GM12801 (cell line): Measurements from ENCODE around the gene P3H2.

Source experiments
- TF ChIP-seq, protein P1 (sequence below): IDR thresholded peaks from one replicate; pipeline ENCODE4 v1.5.1; 2011; ENCODE audit warnings: control low read depth; ENCODE audit not compliant: insufficient read length; ENCODE audit errors: extremely low read depth

The P3H2 gene

DNA sequence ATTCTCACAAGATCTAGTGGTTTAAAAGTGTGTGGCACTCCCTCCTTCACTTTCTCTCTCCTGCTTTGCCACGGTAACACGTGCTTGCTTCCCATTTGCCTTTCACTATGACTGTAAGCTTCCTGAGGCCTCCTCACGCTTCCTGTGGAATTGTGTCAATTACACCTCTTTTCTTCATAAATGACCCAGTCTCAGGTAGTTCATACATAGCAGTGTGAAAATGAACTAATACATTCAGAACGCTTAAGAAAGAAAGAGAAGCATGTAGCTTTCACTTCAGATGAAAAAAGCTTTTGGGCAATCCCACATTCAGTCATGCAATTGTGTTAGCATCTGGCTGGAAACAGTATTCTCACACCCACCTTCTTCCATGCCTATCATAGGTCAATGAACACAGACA, 24.4 kb downstream of the P3H2 start:
- TF ChIP-seq, protein P1, sequence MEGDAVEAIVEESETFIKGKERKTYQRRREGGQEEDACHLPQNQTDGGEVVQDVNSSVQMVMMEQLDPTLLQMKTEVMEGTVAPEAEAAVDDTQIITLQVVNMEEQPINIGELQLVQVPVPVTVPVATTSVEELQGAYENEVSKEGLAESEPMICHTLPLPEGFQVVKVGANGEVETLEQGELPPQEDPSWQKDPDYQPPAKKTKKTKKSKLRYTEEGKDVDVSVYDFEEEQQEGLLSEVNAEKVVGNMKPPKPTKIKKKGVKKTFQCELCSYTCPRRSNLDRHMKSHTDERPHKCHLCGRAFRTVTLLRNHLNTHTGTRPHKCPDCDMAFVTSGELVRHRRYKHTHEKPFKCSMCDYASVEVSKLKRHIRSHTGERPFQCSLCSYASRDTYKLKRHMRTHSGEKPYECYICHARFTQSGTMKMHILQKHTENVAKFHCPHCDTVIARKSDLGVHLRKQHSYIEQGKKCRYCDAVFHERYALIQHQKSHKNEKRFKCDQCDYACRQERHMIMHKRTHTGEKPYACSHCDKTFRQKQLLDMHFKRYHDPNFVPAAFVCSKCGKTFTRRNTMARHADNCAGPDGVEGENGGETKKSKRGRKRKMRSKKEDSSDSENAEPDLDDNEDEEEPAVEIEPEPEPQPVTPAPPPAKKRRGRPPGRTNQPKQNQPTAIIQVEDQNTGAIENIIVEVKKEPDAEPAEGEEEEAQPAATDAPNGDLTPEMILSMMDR = no peak

DNA sequence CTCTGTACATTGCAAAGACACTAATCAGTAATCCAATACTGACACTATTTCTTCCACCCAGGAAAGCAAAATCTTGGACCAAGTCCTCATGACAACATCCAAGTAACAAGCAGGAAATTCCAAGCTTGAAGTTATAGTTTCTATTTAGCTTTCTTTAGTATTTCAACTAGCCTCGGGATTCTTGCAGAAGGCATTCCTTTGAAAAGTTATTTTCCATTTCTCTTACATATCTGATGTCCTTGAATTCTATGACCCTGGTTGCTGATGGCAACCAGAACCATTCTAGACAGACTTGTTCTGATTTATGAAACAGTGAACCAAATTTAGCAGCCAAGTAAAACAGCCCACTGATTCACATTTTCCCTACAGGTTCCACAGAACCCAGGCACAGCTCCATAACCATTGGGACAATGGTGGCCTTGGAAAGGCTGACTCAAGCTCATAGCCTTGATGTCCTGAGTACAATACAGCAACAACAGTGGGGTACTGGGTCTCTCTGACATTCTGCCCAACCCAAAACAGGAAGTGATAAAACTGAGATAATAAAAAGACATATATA, 26.5 kb downstream of the P3H2 start:
- TF ChIP-seq, protein P1 = no peak

DNA sequence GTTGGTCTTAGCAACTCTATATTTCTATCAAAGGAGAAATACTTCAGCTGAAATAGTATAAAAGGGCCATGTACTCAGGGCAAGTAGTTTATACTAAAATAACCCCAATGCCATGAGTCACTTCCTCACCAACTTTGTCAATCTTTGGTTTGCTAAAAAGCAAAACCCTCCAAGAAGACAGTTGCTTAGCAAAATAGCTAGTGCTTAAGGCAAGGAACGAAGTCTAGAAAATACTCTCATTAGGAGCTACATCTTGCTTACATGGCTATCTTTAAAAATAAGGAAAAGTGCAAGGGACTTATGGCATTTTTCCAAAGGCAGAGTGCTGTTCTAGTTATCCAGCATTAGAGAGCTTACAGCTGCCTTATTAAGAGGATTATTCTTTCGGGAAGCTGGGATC, 28.4 kb downstream of the P3H2 start:
- TF ChIP-seq, protein P1 = no peak

DNA sequence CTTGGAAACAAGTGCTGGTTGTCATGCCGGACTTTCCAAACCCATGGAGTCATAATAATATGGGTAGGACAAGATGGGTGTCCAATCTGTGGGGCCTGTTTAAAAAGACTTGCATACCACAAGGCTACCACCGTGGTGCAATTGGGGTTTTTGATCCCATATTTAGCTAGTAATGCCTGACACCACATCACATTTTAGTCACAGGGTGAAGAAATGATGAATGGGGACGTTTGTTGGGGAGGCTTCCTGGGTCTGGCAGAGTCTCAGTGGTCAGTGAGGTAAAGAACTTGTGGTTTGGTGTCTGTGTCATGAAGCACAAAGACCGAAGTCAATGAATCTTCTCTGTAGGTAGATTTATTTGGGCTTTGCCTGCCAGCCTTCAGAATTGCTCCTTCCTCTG, 31.0 kb downstream of the P3H2 start:
- TF ChIP-seq, protein P1 = no peak

DNA sequence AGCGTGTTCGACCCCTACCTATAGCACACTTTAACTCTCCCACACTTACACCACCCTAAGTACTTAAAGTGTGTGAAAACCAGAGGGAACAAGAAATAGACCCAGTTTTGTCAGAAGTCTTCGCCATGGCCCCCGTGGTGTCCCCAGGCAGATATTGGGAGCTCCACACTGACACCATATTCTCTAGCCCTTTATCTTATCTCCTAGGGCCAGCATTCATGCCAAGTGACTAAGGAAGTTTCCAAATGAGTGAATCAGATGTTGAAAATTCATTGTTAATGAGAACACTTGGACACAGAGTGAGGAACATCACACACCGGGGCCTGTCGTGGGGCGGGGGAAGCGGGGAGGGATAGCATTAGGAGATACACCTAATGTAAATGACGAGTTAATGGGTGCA, 31.8 kb downstream of the P3H2 start:
- TF ChIP-seq, protein P1 = no peak

DNA sequence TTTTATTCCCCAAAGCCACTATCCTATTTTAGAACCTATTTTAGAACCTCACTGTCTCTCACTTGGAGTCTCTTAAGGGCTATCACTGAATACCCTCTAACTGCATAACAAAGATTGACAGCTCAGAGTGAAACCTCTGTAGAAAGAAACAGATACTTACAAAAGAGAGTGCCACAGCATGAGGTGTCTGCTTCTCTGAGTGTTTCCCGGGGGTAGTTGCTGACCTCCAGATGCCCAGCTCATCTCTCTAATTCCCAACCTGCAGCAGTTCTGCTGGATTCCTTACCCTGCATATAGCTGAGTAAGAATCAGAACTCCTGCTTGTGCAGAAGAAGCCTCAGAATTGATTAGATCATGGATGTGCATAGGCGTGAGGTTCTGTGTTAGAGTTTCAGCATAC, 34.5 kb downstream of the P3H2 start:
- TF ChIP-seq, protein P1 = no peak

DNA sequence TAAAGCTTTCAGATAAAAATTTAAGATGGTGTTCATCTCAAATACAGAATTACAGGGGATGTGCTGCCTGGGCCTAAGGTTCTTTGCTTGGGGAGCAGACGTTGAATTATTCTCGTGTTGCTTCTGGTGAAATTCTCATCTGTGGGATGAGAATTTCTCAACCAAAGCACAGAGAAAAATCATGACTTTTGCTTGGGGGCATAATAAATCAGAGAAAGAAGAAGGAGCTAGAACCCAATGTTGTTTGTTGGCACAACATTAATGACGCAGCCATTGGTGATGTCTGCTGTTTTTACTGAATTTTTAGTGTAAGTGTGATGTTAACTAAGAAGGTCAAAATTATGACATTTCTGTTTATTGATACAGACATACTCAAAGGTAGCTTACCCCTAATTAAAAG, 35.7 kb downstream of the P3H2 start:
- TF ChIP-seq, protein P1 = no peak
